ENCODE measurements around the gene ARMC7. TPM values are rescaled to one million over a fixed set of nuclear protein-coding genes. Genes with fewer than 3 reads are reported as not detected.

ARMC7 gene
- total RNA-seq, 4 donors from 2014 or later = 3.5 to 10.3 (median 6.7) TPM

- Histone ChIP-seq H3K27me3 (no peaks in the 10 kb centered on the region), H3K4me3 (no peak overlapping the region), H3K27ac (replicated peaks in 1 of 4) (no peak overlapping the region), H3K9me3 (no peaks in the 10 kb centered on the region), H3K4me1 (peaks cover 0 to 39% (median 27%) of the 10 kb centered on the region in 4 donors), H3K36me3 (peaks cover 46 to 98% (median 79%) of the 10 kb centered on the region in 4 donors)
- DNase-seq (ENCODE audit: extremely low spot score) = no peak
- TF ChIP-seq CTCF (IDR thresholded peaks at IDR 0.05) (no peak), POLR2AphosphoS5 (IDR thresholded peaks at IDR 0.05) (no peak), EP300 (IDR thresholded peaks at IDR 0.05) (no peak), POLR2A (IDR thresholded peaks at IDR 0.05; ENCODE audit: low read depth) (no peak)
- WGBS = 84% methylated on average over 4 of the region's 4 CpGs
- intact Hi-C loops (cut with DNase I) = no loop called here
Observed at GRCh38 chr17:75173526-75173925, 63.8 kb downstream of the ARMC7 start.

GRCh38 chr17:75174996-75175395, 65.2 kb downstream of the ARMC7 start:
- TF ChIP-seq POLR2AphosphoS5 (IDR thresholded peaks at IDR 0.05) (no peak), CTCF (IDR thresholded peaks at IDR 0.05) (no peak), EP300 (IDR thresholded peaks at IDR 0.05) (no peak), POLR2A (IDR thresholded peaks at IDR 0.05; ENCODE audit: low read depth) (no peak)
- H3K27ac ChIP-seq (replicated peaks in 1 of 4) = no peak overlapping the region
- no peaks in the 10 kb centered on the region for H3K9me3 ChIP-seq
- peaks cover 34 to 98% (median 77%) of the 10 kb centered on the region in 4 donors for H3K36me3 ChIP-seq
- no peak for DNase-seq (ENCODE audit: extremely low spot score)
- no peak overlapping the region for H3K4me3 ChIP-seq
- H3K4me1 ChIP-seq = peaks cover 5 to 51% (median 41%) of the 10 kb centered on the region in 4 donors
- intact Hi-C loops (cut with DNase I) = no loop called here
- 96% methylated on average over 11 of the region's 11 CpGs for WGBS
- no peaks in the 10 kb centered on the region for H3K27me3 ChIP-seq

- TF ChIP-seq EP300 (IDR thresholded peaks at IDR 0.05) (no peak), POLR2AphosphoS5 (IDR thresholded peaks at IDR 0.05) (no peak), CTCF (IDR thresholded peaks at IDR 0.05) (no peak), POLR2A (IDR thresholded peaks at IDR 0.05; ENCODE audit: low read depth) (no peak)
- 93% methylated on average over 5 of the region's 5 CpGs for WGBS
- Histone ChIP-seq H3K36me3 (peaks cover 34 to 86% (median 69%) of the 10 kb centered on the region in 4 donors), H3K9me3 (no peaks in the 10 kb centered on the region), H3K4me3 (no peak overlapping the region), H3K27me3 (no peaks in the 10 kb centered on the region), H3K27ac (replicated peaks in 1 of 4) (no peak overlapping the region), H3K4me1 (peaks cover 20 to 48% (median 46%) of the 10 kb centered on the region in 4 donors)
- intact Hi-C loops (cut with DNase I) = no loop called here
- DNase-seq (ENCODE audit: extremely low spot score) = no peak
Observed at GRCh38 chr17:75176625-75177024, 66.9 kb downstream of the ARMC7 start.

- no peak overlapping the region for H3K4me3 ChIP-seq
- intact Hi-C loops (cut with DNase I) = no loop called here
- no peak for DNase-seq (ENCODE audit: extremely low spot score)
- no peaks in the 10 kb centered on the region for H3K9me3 ChIP-seq
- H3K27ac ChIP-seq (replicated peaks in 1 of 4) = no peak overlapping the region
- 94% methylated on average over 6 of the region's 6 CpGs for WGBS
- no peaks in the 10 kb centered on the region for H3K27me3 ChIP-seq
- H3K36me3 ChIP-seq = peaks cover 19 to 69% (median 55%) of the 10 kb centered on the region in 4 donors
- TF ChIP-seq EP300 (IDR thresholded peaks at IDR 0.05) (no peak), POLR2A (IDR thresholded peaks at IDR 0.05; ENCODE audit: low read depth) (no peak), CTCF (IDR thresholded peaks at IDR 0.05) (no peak), POLR2AphosphoS5 (IDR thresholded peaks at IDR 0.05) (no peak)
- H3K4me1 ChIP-seq = peaks cover 23 to 46% (median 45%) of the 10 kb centered on the region in 4 donors
Observed at GRCh38 chr17:75178453-75178852, 68.7 kb downstream of the ARMC7 start.

Small RNA genes lying within 50 kb of the gene (small RNA-seq; reads per million reads assigned to genes)
- gene AC111186.1 = 0 reads per million in 3 donors
- gene RF00019 = 0 reads per million in 3 donors

Other genes starting within 250 kb of the ARMC7 start
- gene FDXR, start 237.0 kb upstream of the ARMC7 start, total RNA-seq = 10 to 100 TPM in 1 of 4 donors, 1 to 10 TPM in 3; 4.9 to 10.6 (median 7.0) TPM
- gene FADS6, start 216.3 kb upstream of the ARMC7 start, total RNA-seq = under 1 TPM in 1 of 4 donors, not detected in 3; 0.33 TPM
- gene USH1G, start 186.7 kb upstream of the ARMC7 start, total RNA-seq = under 1 TPM in 1 of 4 donors, not detected in 3; 0.39 TPM
- not detected for gene OTOP2, start 185.7 kb upstream of the ARMC7 start, total RNA-seq
- gene OTOP3, start 174.1 kb upstream of the ARMC7 start, total RNA-seq = not detected
- gene HID1, start 137.2 kb upstream of the ARMC7 start, total RNA-seq = 10 to 100 TPM in 2 of 4 donors, 1 to 10 TPM in 2; 4.5 to 17.1 (median 10.9) TPM
- 10 to 100 TPM; 14.6 to 36.7 (median 24.3) TPM for gene CDR2L, start 122.3 kb upstream of the ARMC7 start, total RNA-seq
- 10 to 100 TPM; 34.9 to 47.8 (median 40.2) TPM for gene MRPL58, start 97.3 kb upstream of the ARMC7 start, total RNA-seq
- 100 to 1,000 TPM; 202 to 388 (median 256) TPM for gene ATP5PD, start 63.0 kb upstream of the ARMC7 start, total RNA-seq
- 10 to 100 TPM; 20.3 to 37.7 (median 29.9) TPM for gene KCTD2, start 62.7 kb upstream of the ARMC7 start, total RNA-seq
- 1 to 10 TPM; 3.8 to 9.7 (median 7.6) TPM for gene SLC16A5, start 22.0 kb upstream of the ARMC7 start, total RNA-seq
- gene NT5C, start 21.8 kb downstream of the ARMC7 start, total RNA-seq = 10 to 100 TPM; 70.6 to 98.7 (median 75.1) TPM
- 10 to 100 TPM in 3 of 4 donors, 1 to 10 TPM in 1; 5.4 to 24.2 (median 18.4) TPM for gene JPT1, start 44.5 kb downstream of the ARMC7 start, total RNA-seq
- gene SUMO2, start 73.0 kb downstream of the ARMC7 start, total RNA-seq = 100 to 1,000 TPM in 1 of 4 donors, 10 to 100 TPM in 3; 64.4 to 101 (median 80.0) TPM
- 10 to 100 TPM; 20.4 to 32.4 (median 23.3) TPM for gene NUP85, start 95.7 kb downstream of the ARMC7 start, total RNA-seq
- 10 to 100 TPM; 14.6 to 31.4 (median 21.2) TPM for gene GGA3, start 151.6 kb downstream of the ARMC7 start, total RNA-seq
- 10 to 100 TPM; 37.8 to 40.6 (median 39.1) TPM for gene MRPS7, start 151.9 kb downstream of the ARMC7 start, total RNA-seq
- 10 to 100 TPM; 42.4 to 52.0 (median 44.8) TPM for gene MIF4GD, start 161.3 kb downstream of the ARMC7 start, total RNA-seq
- 10 to 100 TPM in 3 of 4 donors, 1 to 10 TPM in 1; 9.6 to 17.5 (median 15.2) TPM for gene SLC25A19, start 179.5 kb downstream of the ARMC7 start, total RNA-seq

Measured in esophagus muscularis mucosa (tissue), 4 donors.